GM12878 (cell line): ENCODE data around the gene TRIM3. TPM values are rescaled to one million over a fixed set of nuclear protein-coding genes. Genes with fewer than 3 reads are reported as not detected.

Experiments used
- ATAC-seq: fragments of 200-7000 bp; cut with Tn5 transposase; 3 replicates; pipeline ENCODE4 v1.9.1; 2020; ENCODE audit warnings: mild to moderate bottlenecking, moderate library complexity
- BruUV-seq: library from RNA; stranded (reverse); fragments of 400-500 nt; replicated peaks from 2 replicates; lab custom pipeline; 2021; lab: Mats Ljungman, UMichigan
- CTCF ChIA-PET: fragments of 300-600 bp; sonication (Branson Sonifier 250); formaldehyde crosslinking; extraction: SDS; loops from one replicate; lab custom pipeline; 2021; ENCODE audit warnings: inconsistent platforms; lab: Yijun Ruan, JAX
- POLR2A ChIA-PET: fragments of 350-600 bp; formaldehyde crosslinking; extraction: SDS; loops from one replicate; lab custom pipeline; 2021; ENCODE audit warnings: inconsistent platforms; lab: Charles Lee
- RAD21 ChIA-PET: fragments of 300-600 bp; sonication (Branson Sonifier 250); formaldehyde crosslinking; loops from one replicate; lab custom pipeline; 2023; ENCODE audit warnings: antibody characterized with exemption; ENCODE audit not compliant: unreplicated experiment; lab: Charles Lee
- SMC1A ChIA-PET: fragments of 300-600 bp; sonication (Branson Sonifier 250); formaldehyde crosslinking; loops from one replicate; lab custom pipeline; 2023; ENCODE audit not compliant: unreplicated experiment, uncharacterized antibody; lab: Charles Lee
- DNase-seq: peaks from one replicate; pipeline ENCODE4 v3.0.0-alpha.2; 2011; ENCODE audit warnings: low read depth, low spot score
- FAIRE-seq: peaks from 3 replicates; lab custom pipeline; 2011; peaks lifted over from hg19 to GRCh38; lab: Jason Lieb, UNC
- H2AFZ ChIP-seq: 2 replicates; pipeline ENCODE4 v1.6.0; 2011; ENCODE audit warnings: low read depth, low read length, control low read depth; ENCODE audit not compliant: control insufficient read depth
- H3K27ac ChIP-seq: 2 replicates; pipeline ENCODE4 v1.5.1; 2011; ENCODE audit warnings: control low read depth; ENCODE audit not compliant: control insufficient read depth, insufficient read depth
- H3K27me3 ChIP-seq, 2 experiments: replicated peaks in 1 of 2; 2 replicates each; pipeline versions ENCODE4 v1.6.0 to v1.6.1; 2011; ENCODE audit warnings: low read length in 1 of 2; ENCODE audit not compliant: control insufficient read depth in 2 of 2, insufficient read depth in 2 of 2
- H3K36me3 ChIP-seq, 2 experiments: 2 replicates each; pipeline ENCODE4 v1.5.1; 2011; ENCODE audit warnings: low read length in 1 of 2; ENCODE audit not compliant: control insufficient read depth in 2 of 2, insufficient read depth in 2 of 2
- H3K4me1 ChIP-seq: 2 replicates; pipeline ENCODE4 v1.6.1; 2011; ENCODE audit warnings: mild to moderate bottlenecking, low read length, moderate library complexity, mixed read lengths; ENCODE audit not compliant: control insufficient read depth, insufficient read depth
- H3K4me2 ChIP-seq: 2 replicates; pipeline ENCODE4 v1.6.0; 2011; ENCODE audit warnings: control low read depth; ENCODE audit not compliant: control insufficient read depth, insufficient read depth
- H3K4me3 ChIP-seq: fragments of 200-600 bp; sonication (generic); 2 replicates; pipeline ENCODE4 v1.5.1; 2016
- H3K79me2 ChIP-seq: 2 replicates; pipeline ENCODE4 v1.6.0; 2011; ENCODE audit warnings: low read length; ENCODE audit not compliant: control insufficient read depth, insufficient read depth
- H3K9ac ChIP-seq: 2 replicates; pipeline ENCODE4 v1.8.0; 2011; ENCODE audit warnings: low read length, control low read depth, mixed read lengths; ENCODE audit not compliant: control insufficient read depth, insufficient read depth
- H3K9me3 ChIP-seq: replicated peaks from 3 replicates; pipeline ENCODE4 v1.5.1; 2011; ENCODE audit warnings: mild to moderate bottlenecking, low read length; ENCODE audit not compliant: control insufficient read depth, insufficient read depth
- H4K20me1 ChIP-seq: 2 replicates; pipeline ENCODE4 v1.6.0; 2011; ENCODE audit not compliant: control insufficient read depth, insufficient read depth
- ATF7 ChIP-seq: fragments of 450-650 bp; IDR thresholded peaks from 2 replicates; pipeline ENCODE4 v1.6.1; 2016; ENCODE audit warnings: low read depth, mild to moderate bottlenecking
- CBX3 ChIP-seq: fragments of 200-600 bp; sonication (generic); IDR thresholded peaks from 2 replicates; pipeline ENCODE4 v1.6.1; 2016; ENCODE audit warnings: low read depth, borderline replicate concordance
- EED ChIP-seq: sonication (generic); IDR thresholded peaks from 2 replicates; pipeline ENCODE4 v1.6.1; 2016; ENCODE audit warnings: antibody characterized with exemption, low read depth
- HCFC1 ChIP-seq: fragments of 150-350 bp; IDR thresholded peaks from 2 replicates; pipeline ENCODE4 v1.6.1; 2014; ENCODE audit warnings: low read length
- HDAC6 ChIP-seq: fragments of 200-600 bp; sonication (generic); IDR thresholded peaks from one replicate; pipeline ENCODE4 v1.8.0; 2017; ENCODE audit warnings: antibody characterized with exemption; ENCODE audit not compliant: unreplicated experiment
- KDM1A ChIP-seq: fragments of 200-600 bp; sonication (generic); IDR thresholded peaks from 2 replicates; pipeline ENCODE4 v1.6.1; 2016; ENCODE audit warnings: borderline replicate concordance
- NFYA ChIP-seq: IDR thresholded peaks from 2 replicates; pipeline ENCODE4 v1.6.1; 2011; ENCODE audit warnings: low read depth, mild to moderate bottlenecking, low read length, improper control_type of control experiment, borderline replicate concordance
- PKNOX1 ChIP-seq: fragments of 450-650 bp; IDR thresholded peaks from 2 replicates; pipeline ENCODE4 v1.6.1; 2016; ENCODE audit warnings: mild to moderate bottlenecking
- POLR2AphosphoS5 ChIP-seq: IDR thresholded peaks from 2 replicates; pipeline ENCODE4 v1.6.1; 2011; ENCODE audit warnings: mild to moderate bottlenecking, low read length, inconsistent platforms
- PRDM15 ChIP-seq: fragments of 450-650 bp; formaldehyde crosslinking; IDR thresholded peaks from 2 replicates; pipeline ENCODE4 v1.4.0; 2020; ENCODE audit warnings: mild to moderate bottlenecking, moderate library complexity
- ZNF274 ChIP-seq: IDR thresholded peaks from one replicate; pipeline ENCODE4 v1.8.0; 2011; ENCODE audit not compliant: insufficient read length, insufficient read depth
- ZNF592 ChIP-seq: fragments of 450-650 bp; IDR thresholded peaks from 2 replicates; pipeline ENCODE4 v1.6.1; 2017; ENCODE audit warnings: mild to moderate bottlenecking, moderate library complexity
- ZNF622 ChIP-seq: fragments of 450-650 bp; IDR thresholded peaks from 2 replicates; pipeline ENCODE4 v1.6.1; 2017; ENCODE audit warnings: mild to moderate bottlenecking, inconsistent platforms
- WGBS: methylation state at CpG from one replicate; pipeline ENCODE4 v1.1.6; 2016; ENCODE audit warnings: low lambda C conversion rate; ENCODE audit not compliant: insufficient replicate concordance, insufficient coverage; ENCODE audit errors: missing lambda C conversion rate; 5-methylcytosine and 5-hydroxymethylcytosine counted together
- in situ Hi-C: fragments of 300-500 bp; cut with MboI; formaldehyde crosslinking; loops from 9 replicates; pipeline ENCODE4 v1.14.3; 2018; ENCODE audit warnings: mixed read lengths
- intact Hi-C: fragments of 100-400 bp; cut with micrococcal nuclease; formaldehyde crosslinking; loops from one replicate; pipeline ENCODE4 v1.14.2; 2022; ENCODE audit not compliant: unreplicated experiment
- polyA plus RNA-seq, 11 experiments: library from polyadenylated mRNA; depleted of rRNA in 4 of 11; unstranded in 6 of 11; stranded (reverse) in 5 of 11; fragments of >200 nt; fragmentation: Nextera tagmentation in 4 of 11; fragmentation: Illumina TruSeq in 1 of 11; extraction: Ambion mirVana in 4 of 11; extraction: Trizol in 1 of 11; gene quantifications; 1 replicate in 1 of 11; 2 replicates in 10 of 11; pipeline versions ENCODE4 v1.2.1 to v1.2.3, GENCODE V29; 2011 to 2016; ENCODE audit warnings: inconsistent platforms in 2 of 11, missing spikeins in 2 of 11, low read depth in 1 of 11
- total RNA-seq, 4 experiments: library from RNA; depleted of rRNA in 3 of 4; stranded (reverse); fragments of >200 nt in 3 of 4; fragmentation: Illumina TruSeq in 1 of 4; extraction: Trizol in 1 of 4; gene quantifications; 2 replicates each; pipeline versions ENCODE4 v1.2.1 to v1.2.3, GENCODE V29; 2013 to 2021

TRIM3 gene
- total and polyA plus RNA-seq, 10 of the 15 experiments (the other 5 are each of a cell fraction or from before 2014, with no cell fraction given), result 0.34 to 11.8 (median 4.8) TPM

GRCh38 chr11:6406370-6406769 lies 67.4 kb downstream of the TRIM3 start:
- ChIA-PET RAD21 (no interaction called here), POLR2A (no interaction called here), CTCF (interaction anchor here (1.2 to 1.3 kb wide), 2 partner anchors 27 to 28 kb away, joined by 3 to 8 read pairs; no protein-coding TSS in a partner anchor), SMC1A (interaction anchor here (0.7 kb wide), 1 partner anchor 99 kb away, joined by 4 read pairs; no protein-coding TSS in a partner anchor)
- Histone ChIP-seq H3K27me3 (no peaks in the 10 kb centered on the region), H4K20me1 (no peaks in the 10 kb centered on the region), H2AFZ (no peak overlapping the region), H3K79me2 (no peaks in the 10 kb centered on the region), H3K4me2 (no peak overlapping the region), H3K27ac (no peak overlapping the region), H3K4me1 (peaks cover 25% of the 10 kb centered on the region), H3K9ac (no peak overlapping the region), H3K9me3 (no peaks in the 10 kb centered on the region), H3K4me3 (no peak overlapping the region), H3K36me3 (no peaks in the 10 kb centered on the region)
- 29% methylated on average over 2 of the region's 2 CpGs for WGBS
- DNase-seq (no peak), FAIRE-seq (no peak), ATAC-seq (no peak)
- intact Hi-C loops, result no loop called here
- no peak for TF ChIP-seq ZNF592
- TF ChIP-seq ZNF274, result no peak
- TF ChIP-seq EED, result no peak
- TF ChIP-seq HCFC1, result no peak
- no peak for TF ChIP-seq CBX3
- TF ChIP-seq POLR2AphosphoS5, result no peak
- TF ChIP-seq PKNOX1, result no peak
- TF ChIP-seq ZNF622, result no peak
- no peak for TF ChIP-seq PRDM15 (CRISPR knock-in tag)
- TF ChIP-seq NFYA, result no peak
- TF ChIP-seq ATF7, result no peak
- no peak for TF ChIP-seq HDAC6
- no peak for TF ChIP-seq KDM1A
- no TSS peak for BruUV-seq
- in situ Hi-C loops, result no loop called here
